Lung microvascular endothelial cell (primary cell): ENCODE data around the gene HS3ST2. TPM values are rescaled to one million over a fixed set of nuclear protein-coding genes. Genes with fewer than 3 reads are reported as not detected.
A peak's percentile ranks its signal among the peaks of the same experiment; 100 is the strongest.
"Not testable (repeated sequence)": the region's sequence is repeated elsewhere in the genome, so short reads cannot be mapped to it uniquely, and the experiment has no call there.

Source experiments
- DNase-seq, 2 donors: peaks; one replicate each; pipeline versions ENCODE4 v3.0.0 to v3.0.0-alpha.2; 2010; ENCODE audit warnings: low read depth in 2 of 2
- total RNA-seq: library from RNA; depleted of rRNA; stranded (reverse); fragments of >200 nt; gene quantifications from 2 replicates; pipeline ENCODE4 v1.2.1, GENCODE V29; 2014

The HS3ST2 gene
- total RNA-seq, 1 donor from 2014 or later: not detected

GRCh38 chr16:22813223-22813947 is 577 bp upstream of the HS3ST2 start:
- DNase-seq: peak; percentile 54 to 64

- no peak for DNase-seq
These were observed 746 bp downstream of the HS3ST2 start for GRCh38 chr16:22814711-22815105.

- no peak for DNase-seq
These were observed 1.9 kb downstream of the HS3ST2 start for GRCh38 chr16:22815863-22816262.

- DNase-seq: no peak
These were observed 2.5 kb downstream of the HS3ST2 start for GRCh38 chr16:22816475-22816874.

GRCh38 chr16:22818736-22819135 is 4.8 kb downstream of the HS3ST2 start:
- not testable (repeated sequence) for DNase-seq

GRCh38 chr16:22838681-22839080 is 24.7 kb downstream of the HS3ST2 start:
- DNase-seq: no peak

GRCh38 chr16:22842031-22842430 is 28.1 kb downstream of the HS3ST2 start:
- DNase-seq: not testable (repeated sequence)

GRCh38 chr16:22843122-22843521 is 29.2 kb downstream of the HS3ST2 start:
- DNase-seq: no peak

- DNase-seq: no peak
These were observed 29.9 kb downstream of the HS3ST2 start for GRCh38 chr16:22843856-22844255.

GRCh38 chr16:22844416-22844815 is 30.5 kb downstream of the HS3ST2 start:
- no peak for DNase-seq

- no peak for DNase-seq
These were observed 33.1 kb downstream of the HS3ST2 start for GRCh38 chr16:22847100-22847499.

GRCh38 chr16:22847690-22848089 is 33.7 kb downstream of the HS3ST2 start:
- no peak for DNase-seq

GRCh38 chr16:22848451-22848850 is 34.5 kb downstream of the HS3ST2 start:
- no peak for DNase-seq

GRCh38 chr16:22849517-22849916 is 35.6 kb downstream of the HS3ST2 start:
- DNase-seq: no peak

- DNase-seq: no peak
These were observed 41.3 kb downstream of the HS3ST2 start for GRCh38 chr16:22855231-22855630.

- peak in 1 of 2 donors; percentile 70 for DNase-seq
These were observed 43.5 kb downstream of the HS3ST2 start for GRCh38 chr16:22857296-22858025.

- DNase-seq: no peak
These were observed 46.0 kb downstream of the HS3ST2 start for GRCh38 chr16:22859925-22860324.

- DNase-seq: no peak
These were observed 47.6 kb downstream of the HS3ST2 start for GRCh38 chr16:22861580-22861979.

GRCh38 chr16:22862046-22862445 is 48.1 kb downstream of the HS3ST2 start:
- no peak for DNase-seq

- no peak for DNase-seq
These were observed 50.4 kb downstream of the HS3ST2 start for GRCh38 chr16:22864375-22864774.

GRCh38 chr16:22868593-22869224 is 54.7 kb downstream of the HS3ST2 start:
- DNase-seq: no peak

- no peak for DNase-seq
These were observed 57.9 kb downstream of the HS3ST2 start for GRCh38 chr16:22871861-22872260.

GRCh38 chr16:22874394-22874793 is 60.4 kb downstream of the HS3ST2 start:
- no peak for DNase-seq
